DND-41 (cell line): ENCODE measurements around the gene S100A9.

Experiments used
- EZH2 ChIP-seq: IDR thresholded peaks from 3 replicates; pipeline ENCODE4 v1.6.1; 2012; ENCODE audit warnings: borderline replicate concordance, low read depth, mild to moderate bottlenecking, moderate library complexity, low read length, inconsistent platforms; ENCODE audit not compliant: severe bottlenecking
- TF ChIP-seq, protein P1 (sequence below): IDR thresholded peaks from 2 replicates; pipeline ENCODE4 v1.5.1; 2012; ENCODE audit warnings: borderline replicate concordance, low read length, moderate library complexity, mild to moderate bottlenecking; ENCODE audit not compliant: poor library complexity, severe bottlenecking; ENCODE audit errors: extremely low read depth

DNA sequence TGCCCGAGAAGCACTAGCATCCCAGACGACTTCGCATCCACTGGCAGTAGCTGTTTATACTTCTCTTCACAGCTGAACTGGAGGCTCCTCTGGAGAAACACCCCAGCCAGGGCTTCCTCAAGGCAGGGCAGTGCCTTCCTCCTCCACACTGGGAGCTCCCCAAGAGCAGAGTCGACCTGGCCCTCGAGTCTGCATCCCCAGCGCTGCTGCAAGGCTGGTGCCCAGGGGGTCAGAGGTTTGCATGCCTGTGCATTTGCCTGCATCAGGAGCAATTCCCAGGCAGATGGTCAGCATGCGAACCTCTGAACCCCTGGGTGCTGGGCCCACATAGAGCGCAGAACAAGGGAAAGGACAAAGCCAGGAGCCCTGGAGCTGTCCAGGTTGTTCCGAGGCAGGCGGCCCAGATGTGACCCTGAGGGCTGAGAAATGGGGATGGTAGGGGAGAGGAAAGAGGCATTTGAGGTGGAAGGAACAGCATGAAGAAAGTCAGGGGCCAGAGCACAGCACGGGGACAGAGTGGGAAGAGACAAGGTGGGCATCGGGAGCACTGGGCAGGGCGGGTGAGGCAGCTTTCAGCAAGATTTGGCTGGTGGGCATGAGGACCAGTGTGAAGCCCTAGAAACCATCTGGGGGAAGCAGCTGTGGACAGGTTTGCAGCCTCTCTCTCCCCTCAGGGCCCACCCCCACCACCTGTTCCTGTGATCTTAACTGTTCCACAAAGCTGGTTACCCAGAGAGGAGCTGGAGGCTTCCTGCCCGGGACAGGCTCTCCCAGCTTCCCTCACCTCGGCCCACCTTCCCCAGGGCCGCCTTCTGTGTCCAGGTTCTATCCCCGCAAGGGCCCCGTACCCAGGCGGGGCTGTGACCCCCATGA, 39.6 kb downstream of the S100A9 start:
- TF ChIP-seq, protein P1, sequence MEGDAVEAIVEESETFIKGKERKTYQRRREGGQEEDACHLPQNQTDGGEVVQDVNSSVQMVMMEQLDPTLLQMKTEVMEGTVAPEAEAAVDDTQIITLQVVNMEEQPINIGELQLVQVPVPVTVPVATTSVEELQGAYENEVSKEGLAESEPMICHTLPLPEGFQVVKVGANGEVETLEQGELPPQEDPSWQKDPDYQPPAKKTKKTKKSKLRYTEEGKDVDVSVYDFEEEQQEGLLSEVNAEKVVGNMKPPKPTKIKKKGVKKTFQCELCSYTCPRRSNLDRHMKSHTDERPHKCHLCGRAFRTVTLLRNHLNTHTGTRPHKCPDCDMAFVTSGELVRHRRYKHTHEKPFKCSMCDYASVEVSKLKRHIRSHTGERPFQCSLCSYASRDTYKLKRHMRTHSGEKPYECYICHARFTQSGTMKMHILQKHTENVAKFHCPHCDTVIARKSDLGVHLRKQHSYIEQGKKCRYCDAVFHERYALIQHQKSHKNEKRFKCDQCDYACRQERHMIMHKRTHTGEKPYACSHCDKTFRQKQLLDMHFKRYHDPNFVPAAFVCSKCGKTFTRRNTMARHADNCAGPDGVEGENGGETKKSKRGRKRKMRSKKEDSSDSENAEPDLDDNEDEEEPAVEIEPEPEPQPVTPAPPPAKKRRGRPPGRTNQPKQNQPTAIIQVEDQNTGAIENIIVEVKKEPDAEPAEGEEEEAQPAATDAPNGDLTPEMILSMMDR: no peak
- TF ChIP-seq EZH2: no peak
